Myocyte (in vitro differentiated cells): ENCODE measurements around the gene PUS3. TPM values are rescaled to one million over a fixed set of nuclear protein-coding genes. Genes with fewer than 3 reads are reported as not detected.

Experiments used
- DNase-seq: peaks from one replicate; pipeline ENCODE4 v3.0.0-alpha.2; 2012; ENCODE audit warnings: low read depth
- polyA plus RNA-seq: library from polyadenylated mRNA; unstranded; fragments of >200 nt; gene quantifications from one replicate; pipeline ENCODE4 v1.2.1, GENCODE V29; 2012; ENCODE audit warnings: missing spikeins
- total RNA-seq: library from RNA; depleted of rRNA; stranded (reverse); fragments of >200 nt; gene quantifications from 2 replicates; pipeline ENCODE4 v1.2.3, GENCODE V29; 2014

Gene PUS3
- total RNA-seq: 13.0 and 20.8 TPM in 2 replicates
- polyA plus RNA-seq: 10.0 TPM

GRCh38 chr11:125902927-125903710 is at the start of gene PUS3:
Gene PUS3, minus strand, starts transcription at chr11:125903206. Its CDS starts 6,922 bp downstream, at chr11:125896284.
- peak; percentile 91 for DNase-seq

- DNase-seq: no peak
Measured at GRCh38 chr11:125952559-125952958, 49.6 kb upstream of the PUS3 start.

DNA sequence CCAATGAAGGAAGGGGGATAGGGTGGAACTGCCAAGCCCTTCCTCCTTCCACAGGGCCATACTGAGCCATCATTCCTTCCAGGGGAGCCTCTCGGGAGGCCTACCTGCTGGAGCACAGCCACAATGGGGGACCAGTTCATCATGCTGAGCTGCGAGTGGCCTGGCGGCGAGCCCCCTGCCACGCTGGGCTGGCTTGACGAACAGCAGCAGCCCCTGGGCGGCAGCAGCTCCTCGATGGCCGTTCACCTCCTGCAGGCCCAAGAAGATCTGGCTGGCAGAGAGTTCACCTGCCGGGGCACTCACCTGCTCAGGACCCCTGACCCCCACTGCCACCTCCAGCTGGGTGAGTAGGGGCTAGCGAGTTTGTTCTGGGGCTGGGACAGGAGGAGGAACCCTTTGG is 48.7 kb upstream of the PUS3 start:
- DNase-seq: no peak

- no peak for DNase-seq
Measured at GRCh38 chr11:125950696-125951651, 48.0 kb upstream of the PUS3 start.

DNA sequence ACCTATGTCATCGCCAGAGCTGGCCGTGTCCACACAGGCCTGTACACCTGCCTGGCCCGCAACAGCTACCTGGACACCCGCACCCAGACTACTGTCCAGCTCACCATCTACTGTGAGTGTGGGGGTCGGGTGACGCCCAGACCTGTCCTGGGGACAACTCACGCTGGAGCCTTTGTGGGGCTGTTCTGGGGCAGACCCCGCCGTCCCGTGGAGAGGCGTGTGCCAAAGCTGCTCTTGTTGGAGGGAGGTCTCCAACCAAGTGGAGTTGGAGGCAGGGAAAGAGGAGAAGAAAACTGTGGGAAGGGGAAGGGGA is 47.1 kb upstream of the PUS3 start:
- DNase-seq: no peak

GRCh38 chr11:125949271-125950177 is 46.5 kb upstream of the PUS3 start:
- no peak for DNase-seq

- DNase-seq: no peak
Measured at GRCh38 chr11:125948278-125949051, 45.5 kb upstream of the PUS3 start.

- no peak for DNase-seq
Measured at GRCh38 chr11:125947419-125948277, 44.6 kb upstream of the PUS3 start.

GRCh38 chr11:125946712-125947418 is 43.9 kb upstream of the PUS3 start:
- DNase-seq: no peak

- no peak for DNase-seq
Measured at GRCh38 chr11:125945797-125946520, 43.0 kb upstream of the PUS3 start, which contains the start of gene VSIG10L2. Gene VSIG10L2, plus strand, starts transcription at chr11:125946044. Its CDS starts 12 bp downstream, at chr11:125946056.

DNA sequence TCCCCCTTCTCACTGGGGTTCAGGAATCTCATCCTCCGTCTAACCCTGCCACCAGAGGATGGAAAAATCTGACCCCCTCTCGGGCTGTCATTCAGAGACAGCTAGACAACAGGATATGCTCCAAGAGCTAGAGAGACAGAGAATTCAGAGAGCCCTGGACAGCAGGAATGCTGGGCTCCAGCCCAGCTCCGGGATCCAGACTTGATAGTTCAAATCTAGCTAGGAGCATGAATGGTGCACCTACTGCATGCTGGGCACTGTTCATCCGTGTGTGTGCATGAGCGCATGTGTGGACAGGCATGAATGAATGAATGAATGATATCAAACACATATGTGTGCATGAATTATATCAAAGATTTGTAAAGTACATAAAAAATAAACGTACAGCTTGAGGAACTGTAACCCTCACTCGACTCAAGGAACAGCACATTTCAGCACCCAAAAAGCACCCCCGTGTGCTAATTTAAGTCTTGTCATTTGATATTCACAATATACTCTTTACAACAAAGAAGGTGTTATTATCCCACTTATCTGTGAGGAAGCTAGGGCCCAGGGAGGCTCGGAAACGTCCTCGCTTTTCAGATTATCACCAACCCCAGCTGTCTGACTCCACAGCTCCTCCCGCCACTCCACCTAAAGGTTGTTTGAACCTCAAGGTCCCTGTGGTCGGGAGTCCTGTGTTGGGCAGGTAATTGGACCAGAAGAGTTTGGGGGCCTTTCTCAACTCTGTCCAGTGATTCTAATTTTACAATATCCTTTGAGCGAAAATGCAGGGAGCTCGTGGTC is 42.2 kb upstream of the PUS3 start:
- DNase-seq: no peak

- DNase-seq: no peak
Measured at GRCh38 chr11:125944350-125945010, 41.5 kb upstream of the PUS3 start.

- no peak for DNase-seq
Measured at GRCh38 chr11:125943661-125944349, 40.8 kb upstream of the PUS3 start.

- no peak for DNase-seq
Measured at GRCh38 chr11:125942771-125943428, 39.9 kb upstream of the PUS3 start.
